CD4-positive, alpha-beta T cell treated with Interleukin-4 for 1 hour (primary cell): ENCODE results near the gene CFAP73.
"Not testable (repeated sequence)": the region's sequence is repeated elsewhere in the genome, so short reads cannot be mapped to it uniquely, and the experiment has no call there.

ENCODE experiments used
- DNase-seq, 2 donors: peaks; one replicate each; pipeline ENCODE4 v3.0.0-alpha.2; 2020 to 2022

CFAP73 gene

DNA sequence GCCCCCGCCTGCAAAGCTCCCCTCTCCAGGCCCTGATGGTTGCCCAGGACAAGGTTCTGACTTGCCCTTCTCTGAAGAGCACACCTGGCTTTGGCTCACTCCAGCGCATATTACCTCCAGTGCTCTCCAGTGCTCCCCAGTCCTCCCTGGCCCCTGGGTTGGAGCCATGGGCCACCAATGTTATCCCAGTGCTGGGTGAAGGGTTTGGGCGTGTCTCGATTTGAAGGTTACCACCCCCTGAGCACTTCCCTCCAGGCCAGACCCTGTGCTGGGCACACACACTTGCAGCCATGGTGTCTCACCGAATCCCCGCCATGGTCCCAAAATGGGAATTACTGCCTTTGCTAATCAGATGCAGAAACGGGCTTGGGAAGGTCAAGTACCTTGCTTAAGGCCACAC lies 47.1 kb downstream of the CFAP73 start:
- no peak for DNase-seq

GRCh38 chr12:113196990-113197389 lies 47.5 kb downstream of the CFAP73 start:
- DNase-seq = peak; percentile 78 to 79

DNA sequence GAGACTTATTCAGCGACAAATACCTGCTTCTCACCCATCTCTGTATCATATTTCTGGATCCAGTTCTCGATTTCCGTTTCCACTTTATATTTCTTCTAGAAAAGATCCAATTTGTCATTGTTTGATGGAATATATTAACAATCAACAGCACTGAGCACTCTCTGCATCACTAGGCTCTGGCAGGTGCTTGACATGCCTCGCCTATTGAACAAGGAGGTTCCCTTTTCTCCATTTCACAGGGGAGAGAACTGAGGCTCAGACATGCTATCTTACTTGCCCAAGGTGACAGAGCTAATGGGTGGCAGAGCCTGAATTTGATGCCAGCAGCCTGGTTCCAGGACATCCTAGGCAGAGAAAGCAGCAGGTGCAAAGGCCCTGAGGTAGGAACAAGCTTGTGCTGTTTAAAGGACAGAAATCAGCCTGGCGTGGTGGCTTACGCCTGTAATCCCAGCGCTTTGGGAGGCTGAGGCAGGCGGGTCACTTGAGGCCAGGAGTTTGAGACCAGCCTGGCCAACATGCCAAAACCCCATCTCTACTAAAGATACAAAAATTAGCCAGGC lies 48.1 kb downstream of the CFAP73 start:
- DNase-seq = no peak

DNA sequence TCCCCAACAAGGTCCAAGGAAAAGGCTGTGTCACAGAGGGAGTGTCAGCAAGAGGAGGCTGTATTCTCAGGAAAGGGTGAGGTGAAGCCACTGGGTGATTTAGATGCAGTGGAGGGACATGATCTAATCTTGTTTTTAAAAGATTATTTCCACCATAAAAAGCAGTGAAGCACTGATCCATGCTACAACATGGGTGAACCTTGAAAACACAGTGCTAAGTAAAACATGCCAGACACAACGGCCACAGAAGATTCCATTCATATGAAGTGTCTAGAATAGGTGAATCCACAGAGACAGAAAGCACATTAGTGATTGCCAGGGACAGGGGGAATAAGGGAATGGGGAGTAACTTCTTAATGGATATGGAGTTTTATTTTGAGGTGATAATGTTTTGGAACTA lies 48.8 kb downstream of the CFAP73 start:
- no peak for DNase-seq

GRCh38 chr12:113200021-113200797 lies 50.7 kb downstream of the CFAP73 start:
- DNase-seq = no peak

- DNase-seq = no peak
Observed at GRCh38 chr12:113201187-113202177, 52.0 kb downstream of the CFAP73 start.

DNA sequence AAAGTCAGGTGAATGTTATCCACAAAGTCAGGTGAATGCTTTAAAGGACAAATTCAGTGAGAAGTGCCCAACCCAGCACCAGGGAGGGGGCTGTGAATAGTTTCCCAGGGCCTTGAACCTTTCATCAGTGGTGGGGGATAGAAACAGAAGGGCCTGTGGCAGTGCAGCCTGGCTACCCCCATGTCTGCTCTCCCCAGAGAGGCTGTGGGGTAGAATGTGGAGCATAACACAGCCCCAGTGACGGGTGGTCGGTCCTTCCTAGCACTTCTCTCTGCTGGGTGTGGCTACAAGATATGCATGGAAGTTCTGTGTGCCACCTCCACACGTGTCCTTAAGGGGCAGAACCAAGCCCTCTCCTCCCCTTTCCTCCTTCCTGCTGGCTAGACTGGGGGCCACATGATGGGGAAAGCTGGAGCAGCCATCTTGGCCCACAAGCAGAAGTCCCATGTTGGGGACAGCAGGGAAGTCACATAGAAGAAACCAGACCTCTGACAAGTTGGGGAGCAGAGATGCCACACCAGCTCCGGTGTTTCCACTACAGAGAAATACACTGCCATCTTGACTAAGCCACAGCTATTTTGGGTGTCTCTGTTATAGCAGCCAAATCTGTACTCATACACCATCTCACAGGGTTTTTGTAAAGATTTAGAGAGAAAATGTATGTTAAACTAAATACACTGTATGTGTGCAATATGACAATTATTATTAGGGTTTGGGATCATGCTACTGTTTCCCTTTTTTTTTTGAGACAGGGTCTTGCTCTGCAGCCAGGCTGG lies 53.0 kb downstream of the CFAP73 start:
- no peak for DNase-seq

- no peak for DNase-seq
Observed at GRCh38 chr12:113203852-113204760, 54.6 kb downstream of the CFAP73 start.

DNA sequence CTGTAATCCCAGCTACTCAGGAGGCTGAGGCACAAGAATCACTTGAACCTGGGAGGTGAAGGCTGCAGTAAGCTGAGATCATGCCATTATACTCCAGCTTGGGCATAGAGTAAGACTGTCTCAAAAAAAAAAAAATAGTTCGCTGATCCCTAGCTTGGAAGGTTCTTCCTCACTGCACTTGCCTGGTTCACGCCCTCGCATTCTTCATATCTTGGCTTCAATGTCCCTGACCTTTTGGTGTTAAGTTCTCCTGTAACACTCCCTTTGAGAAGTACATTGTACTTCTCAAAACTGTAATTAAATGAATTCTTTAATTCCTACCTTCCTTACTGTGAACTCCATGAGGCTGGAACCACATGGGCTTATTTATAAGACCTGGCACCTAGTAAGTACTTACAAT lies 55.3 kb downstream of the CFAP73 start:
- no peak for DNase-seq

- not testable (repeated sequence) for DNase-seq
Observed at GRCh38 chr12:113206802-113207201, 57.3 kb downstream of the CFAP73 start.

- peak; percentile 16 to 21 for DNase-seq
Observed at GRCh38 chr12:113207613-113208040, 58.1 kb downstream of the CFAP73 start.

- DNase-seq = peak; percentile 81 to 87
Observed at GRCh38 chr12:113208041-113208934, 58.8 kb downstream of the CFAP73 start.
